Breast epithelium (tissue), 4 donors: Measurements from ENCODE around the gene LRRC43. TPM values are rescaled to one million over a fixed set of nuclear protein-coding genes. Genes with fewer than 3 reads are reported as not detected.

ENCODE experiments used
- DNase-seq, 2 donors: peaks; one replicate each; pipeline ENCODE4 v3.0.0-alpha.2; 2019; ENCODE audit warnings: low spot score in 2 of 2
- H3K27ac ChIP-seq, 2 donors: fragments of 200-600 bp; sonication (generic) in 1 of 2; one replicate each; pipeline ENCODE4 v1.5.1; 2016 to 2019; ENCODE audit warnings: mild to moderate bottlenecking in 1 of 2
- H3K27me3 ChIP-seq, 2 donors: fragments of 200-600 bp; sonication (generic) in 1 of 2; one replicate each; pipeline versions ENCODE4 v1.5.1 to v1.6.0; 2017 to 2019; ENCODE audit warnings: control low read depth in 1 of 2, mild to moderate bottlenecking in 1 of 2
- H3K36me3 ChIP-seq: fragments of 200-600 bp; one replicate; pipeline ENCODE4 v1.5.1; 2019
- H3K4me1 ChIP-seq, 2 donors: fragments of 200-600 bp; sonication (generic); one replicate each; pipeline ENCODE4 v1.5.1; 2016 to 2019; ENCODE audit warnings: control low read depth in 1 of 2
- H3K4me3 ChIP-seq, 3 donors: fragments of 200-600 bp; sonication (generic); 1 replicate in 2 of 3; 2 replicates in 1 of 3; pipeline ENCODE4 v1.5.1; 2016 to 2019; ENCODE audit warnings: mild to moderate bottlenecking in 3 of 3, moderate library complexity in 2 of 3
- H3K9me3 ChIP-seq, 2 donors: fragments of 200-600 bp; sonication (generic) in 1 of 2; one replicate each; pipeline ENCODE4 v1.5.1; 2016 to 2019; ENCODE audit warnings: control low read depth in 1 of 2
- CTCF ChIP-seq, 3 donors: fragments of 450-650 bp; IDR thresholded peaks; one replicate each; pipeline ENCODE4 v1.5.1; 2016 to 2017; ENCODE audit warnings: antibody characterized with exemption in 3 of 3, mild to moderate bottlenecking in 3 of 3, moderate library complexity in 3 of 3
- POLR2A ChIP-seq: fragments of 450-650 bp; IDR thresholded peaks from one replicate; pipeline ENCODE4 v1.6.1; 2016; ENCODE audit warnings: antibody characterized with exemption, mild to moderate bottlenecking, moderate library complexity
- POLR2AphosphoS5 ChIP-seq, 3 donors: sonication (generic); formaldehyde crosslinking; IDR thresholded peaks; one replicate each; pipeline ENCODE4 v1.6.1; 2017; ENCODE audit warnings: antibody characterized with exemption in 3 of 3
- intact Hi-C: fragments of 100-400 bp; cut with DNase I; formaldehyde crosslinking; loops from one replicate; pipeline ENCODE4 v1.15.1; 2023; ENCODE audit warnings: low total_unique reads
- total RNA-seq, 3 donors: library from RNA; depleted of rRNA; stranded (reverse); fragments of >200 nt; gene quantifications; one replicate each; pipeline ENCODE4 v1.1.0, GENCODE V29; 2016

The LRRC43 gene
- total RNA-seq, 3 donors from 2014 or later, result 0.66 to 2.3 (median 0.80) TPM

GRCh38 chr12:122192441-122192840, 9.5 kb downstream of the LRRC43 start:
- Histone ChIP-seq H3K4me1 (no peaks in the 10 kb centered on the region), H3K9me3 (no peaks in the 10 kb centered on the region), H3K27ac (no peak overlapping the region), H3K4me3 (no peak overlapping the region), H3K36me3 (no peaks in the 10 kb centered on the region), H3K27me3 (no peaks in the 10 kb centered on the region)
- TF ChIP-seq POLR2AphosphoS5 (IDR thresholded peaks at IDR 0.05) (no peak), CTCF (IDR thresholded peaks at IDR 0.05) (no peak), POLR2A (no peak)
- no peak for DNase-seq
- intact Hi-C loops, result no loop called here

GRCh38 chr12:122194804-122195203, 11.9 kb downstream of the LRRC43 start:
- Histone ChIP-seq H3K36me3 (no peaks in the 10 kb centered on the region), H3K27me3 (no peaks in the 10 kb centered on the region), H3K4me1 (no peaks in the 10 kb centered on the region), H3K27ac (no peak overlapping the region), H3K9me3 (no peaks in the 10 kb centered on the region), H3K4me3 (no peak overlapping the region)
- TF ChIP-seq POLR2AphosphoS5 (IDR thresholded peaks at IDR 0.05), result no peak
- no peak for TF ChIP-seq POLR2A
- TF ChIP-seq CTCF (IDR thresholded peaks at IDR 0.05), result no peak
- intact Hi-C loops, result no loop called here
- DNase-seq, result no peak

- intact Hi-C loops, result no loop called here
- Histone ChIP-seq H3K4me1 (no peaks in the 10 kb centered on the region), H3K27ac (no peak overlapping the region), H3K27me3 (no peaks in the 10 kb centered on the region), H3K9me3 (no peaks in the 10 kb centered on the region), H3K36me3 (no peaks in the 10 kb centered on the region), H3K4me3 (no peak overlapping the region)
- TF ChIP-seq POLR2A, result no peak
- no peak for TF ChIP-seq POLR2AphosphoS5 (IDR thresholded peaks at IDR 0.05)
- TF ChIP-seq CTCF (IDR thresholded peaks at IDR 0.05), result no peak
- no peak for DNase-seq
Observed at GRCh38 chr12:122195405-122195804, 12.5 kb downstream of the LRRC43 start.

- Histone ChIP-seq H3K36me3 (no peaks in the 10 kb centered on the region), H3K27me3 (peaks cover 0 to 3% of the 10 kb centered on the region in 2 donors), H3K9me3 (no peaks in the 10 kb centered on the region), H3K4me3 (no peak overlapping the region), H3K4me1 (no peaks in the 10 kb centered on the region), H3K27ac (no peak overlapping the region)
- DNase-seq, result no peak
- intact Hi-C loops, result no loop called here
- TF ChIP-seq POLR2A (no peak), POLR2AphosphoS5 (IDR thresholded peaks at IDR 0.05) (no peak), CTCF (IDR thresholded peaks at IDR 0.05) (no peak)
Observed at GRCh38 chr12:122197612-122197966, 14.7 kb downstream of the LRRC43 start.

- H3K4me1 ChIP-seq, result peaks cover 6 to 12% of the 10 kb centered on the region in 2 donors
- intact Hi-C loops, result no loop called here
- H3K36me3 ChIP-seq, result no peaks in the 10 kb centered on the region
- H3K27me3 ChIP-seq, result peaks cover 0 to 3% of the 10 kb centered on the region in 2 donors
- no peak for DNase-seq
- no peaks in the 10 kb centered on the region for H3K9me3 ChIP-seq
- TF ChIP-seq POLR2AphosphoS5 (IDR thresholded peaks at IDR 0.05) (no peak), POLR2A (no peak), CTCF (IDR thresholded peaks at IDR 0.05) (no peak)
- H3K27ac ChIP-seq, result no peak overlapping the region
- no peak overlapping the region for H3K4me3 ChIP-seq
Observed at GRCh38 chr12:122199484-122200355, 16.8 kb downstream of the LRRC43 start.
